ENCODE data around the gene A2ML1.
"Not testable (repeated sequence)": the region's sequence is repeated elsewhere in the genome, so short reads cannot be mapped to it uniquely, and the experiment has no call there.

The A2ML1 gene

GRCh38 chr12:8911606-8912268 lies 89.3 kb downstream of the A2ML1 start:
- FAIRE-seq = no peak

- no peak for FAIRE-seq
Measured at GRCh38 chr12:8912914-8913313, 90.5 kb downstream of the A2ML1 start.

- no peak for FAIRE-seq
Measured at GRCh38 chr12:8913702-8914032, 91.2 kb downstream of the A2ML1 start.

- not testable (repeated sequence) for FAIRE-seq
Measured at GRCh38 chr12:8914033-8914715, 91.8 kb downstream of the A2ML1 start, which contains the start of gene PHC1. Gene PHC1, plus strand, starts transcription at chr12:8914509. Its CDS starts 3,169 bp downstream, at chr12:8917678.

GRCh38 chr12:8914716-8915526 lies 92.5 kb downstream of the A2ML1 start:
- FAIRE-seq = no peak

GRCh38 chr12:8916154-8916553 lies 93.7 kb downstream of the A2ML1 start:
- FAIRE-seq = no peak

- FAIRE-seq = no peak
Measured at GRCh38 chr12:8917031-8917430, 94.6 kb downstream of the A2ML1 start.

- no peak for FAIRE-seq
Measured at GRCh38 chr12:8917751-8918150, 95.3 kb downstream of the A2ML1 start.

- not testable (repeated sequence) for FAIRE-seq
Measured at GRCh38 chr12:8919643-8920042, 97.2 kb downstream of the A2ML1 start.

GRCh38 chr12:8922544-8922943 lies 100.1 kb downstream of the A2ML1 start:
- no peak for FAIRE-seq

All from endometrium (tissue), 2 donors.